Neural cell (in vitro differentiated cells): Measurements from ENCODE around the gene ASIC4. TPM values are rescaled to one million over a fixed set of nuclear protein-coding genes. Genes with fewer than 3 reads are reported as not detected.

Experiments used
- H2AFZ ChIP-seq: fragments of 200-600, 300-800 bp; sonication (generic), shearing (Covaris generic); 2 replicates; pipeline ENCODE4 v1.6.0; 2014; ENCODE audit warnings: low read depth, mild to moderate bottlenecking, antibody characterized with exemption, low read length, moderate library complexity
- H3F3A ChIP-seq: fragments of 200-600 bp; shearing (Covaris generic); 2 replicates; pipeline ENCODE4 v1.6.1; 2016; ENCODE audit warnings: mild to moderate bottlenecking, moderate library complexity, mixed read lengths, antibody characterized with exemption, low read length; ENCODE audit not compliant: insufficient read depth, poor library complexity, severe bottlenecking
- H3K27ac ChIP-seq: fragments of 200-600, 300-800 bp; sonication (generic), shearing (Covaris generic); 2 replicates; pipeline ENCODE4 v1.5.1; 2014; ENCODE audit warnings: mild to moderate bottlenecking, low read length, moderate library complexity
- H3K27me3 ChIP-seq: fragments of 300-800, 200-600 bp; sonication (generic), shearing (Covaris generic); 2 replicates; pipeline ENCODE4 v1.6.0; 2014; ENCODE audit warnings: mild to moderate bottlenecking, low read depth, low read length, moderate library complexity; ENCODE audit not compliant: insufficient read depth
- H3K36me3 ChIP-seq: fragments of 300-800, 200-600 bp; sonication (generic), shearing (Covaris generic); 2 replicates; pipeline ENCODE4 v1.5.1; 2014; ENCODE audit warnings: mild to moderate bottlenecking, antibody characterized with exemption, low read length, moderate library complexity; ENCODE audit not compliant: insufficient read depth
- H3K4me2 ChIP-seq: fragments of 300-800, 200-600 bp; sonication (generic), shearing (Covaris generic); 2 replicates; pipeline ENCODE4 v1.6.0; 2014; ENCODE audit warnings: mild to moderate bottlenecking, low read length
- H3K4me3 ChIP-seq: fragments of 300-800, 200-600 bp; sonication (generic), shearing (Covaris generic); 2 replicates; pipeline ENCODE4 v1.5.1; 2014; ENCODE audit warnings: mild to moderate bottlenecking, low read length, moderate library complexity
- H3K79me2 ChIP-seq: fragments of 200-600 bp; shearing (Covaris generic); replicated peaks from 2 replicates; pipeline ENCODE4 v1.6.0; 2014; ENCODE audit warnings: mild to moderate bottlenecking, low read length, moderate library complexity; ENCODE audit not compliant: insufficient read depth
- H3K9ac ChIP-seq: fragments of 300-800, 200-600 bp; sonication (generic), shearing (Covaris generic); 2 replicates; pipeline ENCODE4 v1.6.1; 2016; ENCODE audit warnings: mild to moderate bottlenecking, low read length, mixed read lengths
- H3K9me2 ChIP-seq: fragments of 200-600 bp; shearing (Covaris generic); 2 replicates; pipeline ENCODE4 v1.6.1; 2016; ENCODE audit warnings: mild to moderate bottlenecking, low read length, mixed read lengths; ENCODE audit not compliant: insufficient read depth
- H3K9me3 ChIP-seq: fragments of 200-600, 300-800 bp; sonication (generic), shearing (Covaris generic); 2 replicates; pipeline ENCODE4 v1.6.1; 2016; ENCODE audit warnings: mild to moderate bottlenecking, mixed run types, low read length, moderate library complexity, mixed read lengths
- H4K20me1 ChIP-seq: fragments of 200-600 bp; shearing (Covaris generic); 2 replicates; pipeline ENCODE4 v1.6.1; 2016; ENCODE audit warnings: mild to moderate bottlenecking, mixed run types; ENCODE audit not compliant: insufficient read depth
- CTCF ChIP-seq: fragments of 450-650 bp; IDR thresholded peaks from 2 replicates; pipeline ENCODE4 v1.5.1; 2014; ENCODE audit warnings: antibody characterized with exemption, mild to moderate bottlenecking, moderate library complexity; ENCODE audit not compliant: poor library complexity, severe bottlenecking
- EP300 ChIP-seq: fragments of 450-650 bp; conservative IDR thresholded peaks from 2 replicates; pipeline ENCODE4 v1.6.1; 2014; ENCODE audit warnings: antibody characterized with exemption, mild to moderate bottlenecking, moderate library complexity; ENCODE audit not compliant: poor library complexity, severe bottlenecking
- EZH2 ChIP-seq: fragments of 200-600, 300-800 bp; shearing (Covaris generic), sonication (generic); IDR thresholded peaks from 2 replicates; pipeline ENCODE4 v1.6.1; 2014; ENCODE audit warnings: antibody characterized with exemption, low read length, borderline replicate concordance, mild to moderate bottlenecking; ENCODE audit not compliant: insufficient read depth, poor library complexity, severe bottlenecking
- MXI1 ChIP-seq: fragments of 450-650 bp; conservative IDR thresholded peaks from 2 replicates; pipeline ENCODE4 v1.6.1; 2014; ENCODE audit warnings: antibody characterized with exemption, mild to moderate bottlenecking; ENCODE audit not compliant: poor library complexity, severe bottlenecking
- POLR2AphosphoS5 ChIP-seq: IDR thresholded peaks from 2 replicates; pipeline ENCODE4 v1.6.1; 2012
- RAD21 ChIP-seq: fragments of 450-650 bp; conservative IDR thresholded peaks from 2 replicates; pipeline ENCODE4 v1.6.1; 2014; ENCODE audit warnings: antibody characterized with exemption, mild to moderate bottlenecking, moderate library complexity
- REST ChIP-seq: IDR thresholded peaks from 2 replicates; pipeline ENCODE4 v1.6.1; 2012; ENCODE audit warnings: borderline replicate concordance
- SMC3 ChIP-seq: fragments of 450-650 bp; conservative IDR thresholded peaks from 2 replicates; pipeline ENCODE4 v1.6.1; 2014; ENCODE audit warnings: antibody characterized with exemption, mild to moderate bottlenecking, moderate library complexity; ENCODE audit not compliant: poor library complexity
- TAF1 ChIP-seq: IDR thresholded peaks from 2 replicates; pipeline ENCODE4 v1.6.1; 2012; ENCODE audit warnings: low read depth
- polyA plus RNA-seq: library from polyadenylated mRNA; depleted of rRNA; stranded (reverse); fragments of >200 nt; gene quantifications from 2 replicates; pipeline ENCODE4 v1.2.3, GENCODE V29; 2014

Gene ASIC4
- polyA plus RNA-seq, 1 donor from 2014 or later: 2.7 TPM

GRCh38 chr2:219545295-219545942 is 31.1 kb downstream of the ASIC4 start:
- H3K4me2 ChIP-seq: peak overlapping the region; percentile 90
- no peaks in the 10 kb centered on the region for H3F3A ChIP-seq
- no peak overlapping the region for H2AFZ ChIP-seq
- peak overlapping the region; percentile 97 for H3K9ac ChIP-seq
- H3K36me3 ChIP-seq: peaks cover 5% of the 10 kb centered on the region
- TF ChIP-seq REST (no peak), SMC3 (no peak), RAD21 (no peak), TAF1 (no peak), POLR2AphosphoS5 (no peak), CTCF (no peak), EZH2 (no peak), EP300 (no peak), MXI1 (no peak)
- no peaks in the 10 kb centered on the region for H3K27me3 ChIP-seq
- H3K27ac ChIP-seq: no peak overlapping the region
- peaks cover 2% of the 10 kb centered on the region for H4K20me1 ChIP-seq
- peaks cover 17% of the 10 kb centered on the region for H3K79me2 ChIP-seq
- H3K9me3 ChIP-seq: no peaks in the 10 kb centered on the region
- H3K9me2 ChIP-seq: no peaks in the 10 kb centered on the region
- H3K4me3 ChIP-seq: peak overlapping the region; percentile 90

- no peaks in the 10 kb centered on the region for H3K36me3 ChIP-seq
- no peak overlapping the region for H3K27ac ChIP-seq
- H3K27me3 ChIP-seq: no peaks in the 10 kb centered on the region
- H3K9me3 ChIP-seq: no peaks in the 10 kb centered on the region
- peaks cover 2% of the 10 kb centered on the region for H4K20me1 ChIP-seq
- peaks cover 17% of the 10 kb centered on the region for H3K79me2 ChIP-seq
- H2AFZ ChIP-seq: no peak overlapping the region
- peak overlapping the region; percentile 90 for H3K4me3 ChIP-seq
- no peak overlapping the region for H3K4me2 ChIP-seq
- TF ChIP-seq SMC3 (no peak), POLR2AphosphoS5 (no peak), CTCF (no peak), REST (no peak), EZH2 (no peak), TAF1 (no peak), RAD21 (no peak), MXI1 (no peak), EP300 (no peak)
- H3K9me2 ChIP-seq: no peaks in the 10 kb centered on the region
- H3F3A ChIP-seq: no peaks in the 10 kb centered on the region
- no peak overlapping the region for H3K9ac ChIP-seq
Measured at GRCh38 chr2:219545943-219546352, 31.7 kb downstream of the ASIC4 start.
